Fibroblast of villous mesenchyme (primary cell): ENCODE results near the gene CD99. TPM values are rescaled to one million over a fixed set of nuclear protein-coding genes. Genes with fewer than 3 reads are reported as not detected.
"Not testable (repeated sequence)": the region's sequence is repeated elsewhere in the genome, so short reads cannot be mapped to it uniquely, and the experiment has no call there.

ENCODE experiments used
- DNase-seq: peaks from one replicate; pipeline ENCODE4 v3.0.0-alpha.2; 2010; ENCODE audit warnings: low read depth
- H3K4me3 ChIP-seq: 2 replicates; pipeline ENCODE4 v1.5.1; 2011; ENCODE audit warnings: low read depth, mild to moderate bottlenecking, low read length
- CTCF ChIP-seq: IDR thresholded peaks from 2 replicates; pipeline ENCODE4 v1.5.1; 2012; ENCODE audit warnings: low read depth, mild to moderate bottlenecking, low read length; ENCODE audit not compliant: insufficient read depth
- total RNA-seq: library from RNA; depleted of rRNA; stranded (reverse); fragments of >200 nt; gene quantifications from 2 replicates; pipeline ENCODE4 v1.2.3, GENCODE V29; 2012

The CD99 gene
- total RNA-seq, 1 donor = 268 TPM

GRCh38 chrX:2740672-2741071 is 49.6 kb downstream of the CD99 start:
- no peak for DNase-seq
- no peak overlapping the region for H3K4me3 ChIP-seq
- TF ChIP-seq CTCF = no peak

- no peak for TF ChIP-seq CTCF
- no peak overlapping the region for H3K4me3 ChIP-seq
- no peak for DNase-seq
Observed at GRCh38 chrX:2741386-2741785, 50.3 kb downstream of the CD99 start.

- DNase-seq, H3K4me3 ChIP-seq: not testable (repeated sequence)
Observed at GRCh38 chrX:2746250-2746649, 55.2 kb downstream of the CD99 start.

- no peak for TF ChIP-seq CTCF
- no peak overlapping the region for H3K4me3 ChIP-seq
- DNase-seq = peak; percentile 60
Observed at GRCh38 chrX:2748171-2748814, 57.2 kb downstream of the CD99 start.

GRCh38 chrX:2748815-2749188 is 57.7 kb downstream of the CD99 start:
- TF ChIP-seq CTCF = no peak
- no peak overlapping the region for H3K4me3 ChIP-seq

GRCh38 chrX:2751291-2751690 is 60.2 kb downstream of the CD99 start:
- TF ChIP-seq CTCF = no peak
- H3K4me3 ChIP-seq = no peak overlapping the region
- DNase-seq = no peak

More at GRCh38 chrX:2748815-2749188, 57.7 kb downstream of the CD99 start:
- no peak for DNase-seq

- not testable (repeated sequence) for DNase-seq, H3K4me3 ChIP-seq
Observed at GRCh38 chrX:2751874-2752300, 60.8 kb downstream of the CD99 start, which contains the start of gene XG. Gene XG, plus strand, starts transcription at chrX:2752040. Its CDS starts 235 bp downstream, at chrX:2752275.

GRCh38 chrX:2752441-2752840 is 61.3 kb downstream of the CD99 start:
- DNase-seq, H3K4me3 ChIP-seq: not testable (repeated sequence)

GRCh38 chrX:2755163-2755715 is 64.1 kb downstream of the CD99 start:
- DNase-seq = peak; percentile 8
- not testable (repeated sequence) for H3K4me3 ChIP-seq
